Naive thymus-derived CD8-positive, alpha-beta T cell (primary cell): ENCODE measurements around the gene RBFOX2. TPM values are rescaled to one million over a fixed set of nuclear protein-coding genes. Genes with fewer than 3 reads are reported as not detected.

ENCODE experiments used
- ATAC-seq, 2 donors: fragments of 150-1000 bp; cut with Tn5 transposase in 1 of 2; sonication (Bioruptor Pico), chemical (Tn5 transposase) in 1 of 2; 1 replicate in 1 of 2; 2 replicates in 1 of 2; pipeline ENCODE4 v1.10.0; 2021; ENCODE audit warnings: mild to moderate bottlenecking in 2 of 2, moderate library complexity in 2 of 2
- POLR2A ChIA-PET: fragments of 350-600 bp; sonication (Branson Sonifier 250); formaldehyde crosslinking; loops from one replicate; lab custom pipeline; 2021; ENCODE audit warnings: antibody characterized with exemption; lab: Charles Lee
- DNase-seq, 10 donors: peaks; one replicate each; pipeline versions ENCODE4 v3.0.0 to v3.0.0-alpha.2; 2020 to 2022
- H3K27ac Mint-ChIP-seq, 10 donors: one replicate each; pipeline ENCODE4 v1.8.0; 2020 to 2022; ENCODE audit warnings: mild to moderate bottlenecking in 10 of 10, mixed read lengths in 10 of 10, moderate library complexity in 4 of 10, inconsistent platforms in 1 of 10
- H3K27me3 Mint-ChIP-seq, 5 donors: one replicate each; pipeline ENCODE4 v1.8.0; 2021 to 2022; ENCODE audit warnings: mixed read lengths in 5 of 5
- H3K36me3 Mint-ChIP-seq, 3 donors: one replicate each; pipeline ENCODE4 v1.8.0; 2020 to 2022; ENCODE audit warnings: mixed read lengths in 3 of 3, mild to moderate bottlenecking in 2 of 3, inconsistent platforms in 1 of 3
- H3K4me1 Mint-ChIP-seq, 4 donors: one replicate each; pipeline ENCODE4 v1.8.0; 2021 to 2022; ENCODE audit warnings: mixed read lengths in 4 of 4
- H3K4me3 Mint-ChIP-seq, 10 donors: one replicate each; pipeline ENCODE4 v1.8.0; 2020 to 2022; ENCODE audit warnings: mild to moderate bottlenecking in 10 of 10, mixed read lengths in 10 of 10, moderate library complexity in 6 of 10, inconsistent platforms in 1 of 10
- H3K9me3 Mint-ChIP-seq, 9 donors: one replicate each; pipeline ENCODE4 v1.8.0; 2020 to 2022; ENCODE audit warnings: mixed read lengths in 9 of 9, mild to moderate bottlenecking in 3 of 9, inconsistent platforms in 1 of 9, moderate library complexity in 1 of 9
- polyA plus RNA-seq, 3 donors: library from polyadenylated mRNA; unstranded; fragments of 300-500 nt; fragmentation: Illumina TruSeq; gene quantifications; one replicate each; pipeline ENCODE4 v1.2.3, GENCODE V29; 2021
- total RNA-seq, 8 experiments: library from RNA in 2 of 8; stranded (reverse) in 2 of 8; gene quantifications; one replicate each; pipeline ENCODE4 v1.2.3 and lab custom pipeline; 2021 to 2026

RBFOX2 gene
- total and polyA plus RNA-seq, 5 experiments from 2014 or later = 0.15 to 1.7 (median 0.84) TPM; not detected in 1

- Mint-ChIP-seq H3K27me3 (no peaks in the 10 kb centered on the region), H3K9me3 (no peaks in the 10 kb centered on the region), H3K27ac (no peak overlapping the region), H3K4me1 (no peaks in the 10 kb centered on the region), H3K36me3 (no peaks in the 10 kb centered on the region), H3K4me3 (no peak overlapping the region)
- POLR2A ChIA-PET = no interaction called here
- ATAC-seq = no peak
- no peak for DNase-seq
These were observed 253.3 kb downstream of the RBFOX2 start for GRCh38 chr22:35775339-35775738.

- DNase-seq (no peak), ATAC-seq (no peak)
- no peak overlapping the region for H3K27ac Mint-ChIP-seq
- peaks cover 0 to 6% (median 0%) of the 10 kb centered on the region in 5 donors for H3K27me3 Mint-ChIP-seq
- no peaks in the 10 kb centered on the region for H3K9me3 Mint-ChIP-seq
- POLR2A ChIA-PET = no interaction called here
- no peaks in the 10 kb centered on the region for H3K36me3 Mint-ChIP-seq
- no peak overlapping the region for H3K4me3 Mint-ChIP-seq
- peaks cover 0 to 2% (median 0%) of the 10 kb centered on the region in 4 donors for H3K4me1 Mint-ChIP-seq
These were observed 258.6 kb downstream of the RBFOX2 start for GRCh38 chr22:35769974-35770373.

- ATAC-seq (no peak), DNase-seq (no peak)
- Mint-ChIP-seq H3K4me1 (peaks cover 0 to 2% (median 0%) of the 10 kb centered on the region in 4 donors), H3K4me3 (no peak overlapping the region), H3K36me3 (peaks cover 0 to 2% (median 0%) of the 10 kb centered on the region in 3 donors), H3K9me3 (no peaks in the 10 kb centered on the region), H3K27ac (no peak overlapping the region), H3K27me3 (peaks cover 0 to 13% (median 2%) of the 10 kb centered on the region in 5 donors)
- POLR2A ChIA-PET = no interaction called here
These were observed 261.7 kb downstream of the RBFOX2 start for GRCh38 chr22:35766654-35767580.

- H3K9me3 Mint-ChIP-seq = no peaks in the 10 kb centered on the region
- peaks cover 0 to 11% (median 0%) of the 10 kb centered on the region in 5 donors for H3K27me3 Mint-ChIP-seq
- no peak overlapping the region for H3K27ac Mint-ChIP-seq
- POLR2A ChIA-PET = no interaction called here
- peaks cover 0 to 2% (median 0%) of the 10 kb centered on the region in 3 donors for H3K36me3 Mint-ChIP-seq
- no peak overlapping the region for H3K4me3 Mint-ChIP-seq
- H3K4me1 Mint-ChIP-seq = no peaks in the 10 kb centered on the region
- DNase-seq (no peak), ATAC-seq (no peak)
These were observed 267.6 kb downstream of the RBFOX2 start for GRCh38 chr22:35761037-35761436.

GRCh38 chr22:35758394-35758793 lies 270.2 kb downstream of the RBFOX2 start:
- Mint-ChIP-seq H3K27ac (no peak overlapping the region), H3K9me3 (no peaks in the 10 kb centered on the region), H3K36me3 (peaks cover 0 to 2% (median 0%) of the 10 kb centered on the region in 3 donors), H3K27me3 (peaks cover 0 to 4% (median 0%) of the 10 kb centered on the region in 5 donors), H3K4me1 (no peaks in the 10 kb centered on the region), H3K4me3 (no peak overlapping the region)
- DNase-seq (no peak), ATAC-seq (no peak)
- POLR2A ChIA-PET = no interaction called here

- Mint-ChIP-seq H3K27me3 (peaks cover 0 to 9% (median 0%) of the 10 kb centered on the region in 5 donors), H3K36me3 (no peaks in the 10 kb centered on the region), H3K4me3 (no peak overlapping the region), H3K9me3 (no peaks in the 10 kb centered on the region), H3K4me1 (peaks cover 4 to 11% (median 8%) of the 10 kb centered on the region in 4 donors), H3K27ac (no peak overlapping the region)
- no peak for ATAC-seq
- DNase-seq = no peak
- POLR2A ChIA-PET = no interaction called here
These were observed 271.9 kb downstream of the RBFOX2 start for GRCh38 chr22:35756722-35757121.

GRCh38 chr22:35754761-35755160 lies 273.9 kb downstream of the RBFOX2 start:
- Mint-ChIP-seq H3K9me3 (no peaks in the 10 kb centered on the region), H3K4me1 (peaks cover 4 to 14% (median 8%) of the 10 kb centered on the region in 4 donors), H3K27me3 (peaks cover 0 to 9% (median 0%) of the 10 kb centered on the region in 5 donors), H3K4me3 (no peak overlapping the region), H3K27ac (no peak overlapping the region), H3K36me3 (no peaks in the 10 kb centered on the region)
- DNase-seq (no peak), ATAC-seq (no peak)
- POLR2A ChIA-PET = no interaction called here

- Mint-ChIP-seq H3K4me1 (peaks cover 4 to 20% (median 8%) of the 10 kb centered on the region in 4 donors), H3K36me3 (no peaks in the 10 kb centered on the region), H3K27ac (no peak overlapping the region), H3K9me3 (no peaks in the 10 kb centered on the region), H3K27me3 (peaks cover 0 to 9% (median 0%) of the 10 kb centered on the region in 5 donors), H3K4me3 (no peak overlapping the region)
- ATAC-seq (no peak), DNase-seq (no peak)
- POLR2A ChIA-PET = no interaction called here
These were observed 275.8 kb downstream of the RBFOX2 start for GRCh38 chr22:35752863-35753189.

- Mint-ChIP-seq H3K27ac (no peak overlapping the region), H3K9me3 (no peaks in the 10 kb centered on the region), H3K36me3 (no peaks in the 10 kb centered on the region), H3K4me1 (peaks cover 4 to 20% (median 8%) of the 10 kb centered on the region in 4 donors), H3K27me3 (peaks cover 0 to 9% (median 0%) of the 10 kb centered on the region in 5 donors), H3K4me3 (peak overlapping the region in 2 of 10 donors; percentile 29 to 30)
- POLR2A ChIA-PET = no interaction called here
- DNase-seq (no peak), ATAC-seq (no peak)
These were observed 276.4 kb downstream of the RBFOX2 start for GRCh38 chr22:35752006-35752862.

- ATAC-seq (no peak), DNase-seq (peak in 1 of 10 donors; percentile 21)
- POLR2A ChIA-PET = no interaction called here
- H3K36me3 Mint-ChIP-seq = no peaks in the 10 kb centered on the region
- H3K4me3 Mint-ChIP-seq = no peak overlapping the region
- H3K27ac Mint-ChIP-seq = no peak overlapping the region
- peaks cover 0 to 8% (median 0%) of the 10 kb centered on the region in 5 donors for H3K27me3 Mint-ChIP-seq
- H3K4me1 Mint-ChIP-seq = peaks cover 4 to 20% (median 8%) of the 10 kb centered on the region in 4 donors
- H3K9me3 Mint-ChIP-seq = no peaks in the 10 kb centered on the region
These were observed 278.8 kb downstream of the RBFOX2 start for GRCh38 chr22:35749808-35750207.

GRCh38 chr22:35746946-35747703 lies 281.5 kb downstream of the RBFOX2 start:
- H3K4me3 Mint-ChIP-seq = no peak overlapping the region
- peaks cover 0 to 17% (median 2%) of the 10 kb centered on the region in 4 donors for H3K4me1 Mint-ChIP-seq
- H3K9me3 Mint-ChIP-seq = no peaks in the 10 kb centered on the region
- ATAC-seq = no peak
- H3K27ac Mint-ChIP-seq = no peak overlapping the region
- H3K27me3 Mint-ChIP-seq = peaks cover 0 to 7% (median 0%) of the 10 kb centered on the region in 5 donors
- no peaks in the 10 kb centered on the region for H3K36me3 Mint-ChIP-seq
- DNase-seq = no peak
- POLR2A ChIA-PET = no interaction called here

- Mint-ChIP-seq H3K36me3 (no peaks in the 10 kb centered on the region), H3K27me3 (peaks cover 0 to 3% (median 0%) of the 10 kb centered on the region in 5 donors), H3K4me3 (no peak overlapping the region), H3K27ac (no peak overlapping the region), H3K9me3 (no peaks in the 10 kb centered on the region), H3K4me1 (peaks cover 0 to 13% (median 0%) of the 10 kb centered on the region in 4 donors)
- no peak for ATAC-seq
- DNase-seq = no peak
- POLR2A ChIA-PET = no interaction called here
These were observed 282.4 kb downstream of the RBFOX2 start for GRCh38 chr22:35746248-35746647.
